MM.1S (cell line): Measurements from ENCODE around the gene FOXJ3.

ENCODE experiments used
- DNase-seq: peaks from one replicate; pipeline ENCODE4 v3.0.0-alpha.2; 2015
- H2AFZ ChIP-seq: fragments of 300-600 bp; sonication (generic); 2 replicates; pipeline ENCODE4 v1.6.0; 2016; ENCODE audit warnings: antibody characterized with exemption, low read length
- H3F3A ChIP-seq: fragments of 300-600 bp; sonication (generic); 2 replicates; pipeline ENCODE4 v1.6.1; 2016; ENCODE audit warnings: mild to moderate bottlenecking, antibody characterized with exemption, low read length, moderate library complexity, mixed read lengths; ENCODE audit not compliant: insufficient read depth
- H3K27ac ChIP-seq: fragments of 300-600 bp; sonication (generic); 2 replicates; pipeline ENCODE4 v1.5.1; 2016; ENCODE audit warnings: mild to moderate bottlenecking, low read length
- H3K27me3 ChIP-seq: fragments of 300-600 bp; sonication (generic); replicated peaks from 2 replicates; pipeline ENCODE4 v1.6.0; 2016; ENCODE audit warnings: low read length; ENCODE audit not compliant: insufficient read depth
- H3K36me3 ChIP-seq: fragments of 300-600 bp; sonication (generic); replicated peaks from 2 replicates; pipeline ENCODE4 v1.6.1; 2016; ENCODE audit warnings: mild to moderate bottlenecking, low read length, mixed read lengths; ENCODE audit not compliant: insufficient read depth
- H3K4me1 ChIP-seq: fragments of 300-600 bp; sonication (generic); 2 replicates; pipeline ENCODE4 v1.6.1; 2016; ENCODE audit warnings: low read length, mixed read lengths
- H3K4me2 ChIP-seq: fragments of 300-600 bp; sonication (generic); 2 replicates; pipeline ENCODE4 v1.6.0; 2016; ENCODE audit warnings: low read depth, low read length
- H3K4me3 ChIP-seq: fragments of 300-600 bp; sonication (generic); 2 replicates; pipeline ENCODE4 v1.5.1; 2016; ENCODE audit warnings: low read length, mixed read lengths
- H3K79me2 ChIP-seq: fragments of 300-600 bp; sonication (generic); 2 replicates; pipeline ENCODE4 v1.6.1; 2016; ENCODE audit warnings: mixed run types, low read length, mixed read lengths
- H3K9ac ChIP-seq: fragments of 300-600 bp; sonication (generic); 2 replicates; pipeline ENCODE4 v1.6.1; 2016; ENCODE audit warnings: low read length, mixed read lengths
- H3K9me2 ChIP-seq: fragments of 300-600 bp; sonication (generic); replicated peaks from 2 replicates; pipeline ENCODE4 v1.6.1; 2016; ENCODE audit warnings: mild to moderate bottlenecking, low read length, mixed read lengths; ENCODE audit not compliant: insufficient read depth
- H3K9me3 ChIP-seq: fragments of 300-600 bp; sonication (generic); replicated peaks from 2 replicates; pipeline ENCODE4 v1.6.1; 2016; ENCODE audit warnings: mild to moderate bottlenecking, low read length, mixed read lengths; ENCODE audit not compliant: insufficient read depth
- H4K20me1 ChIP-seq: fragments of 300-600 bp; sonication (generic); 2 replicates; pipeline ENCODE4 v1.6.1; 2016; ENCODE audit warnings: mild to moderate bottlenecking, low read length, moderate library complexity, mixed read lengths; ENCODE audit not compliant: insufficient read depth
- CTCF ChIP-seq: fragments of 300-600 bp; sonication (generic); IDR thresholded peaks from 2 replicates; pipeline ENCODE4 v1.5.1; 2016; ENCODE audit warnings: antibody characterized with exemption, low read length, mixed read lengths
- EZH2 ChIP-seq: fragments of 300-600 bp; sonication (generic); optimal IDR thresholded peaks from 2 replicates; pipeline ENCODE3; 2017; ENCODE audit warnings: low read depth, mild to moderate bottlenecking, antibody characterized with exemption, low read length, mixed read lengths
- EZH2phosphoT487 ChIP-seq: fragments of 300-600 bp; sonication (generic); IDR thresholded peaks from 2 replicates; pipeline ENCODE4 v1.6.1; 2018; ENCODE audit warnings: antibody characterized with exemption, low read length

Gene FOXJ3

GRCh38 chr1:42364089-42364488, 29.1 kb upstream of the FOXJ3 start:
- H3K9ac ChIP-seq: no peak overlapping the region
- no peak overlapping the region for H3K27ac ChIP-seq
- no peaks in the 10 kb centered on the region for H3K9me3 ChIP-seq
- no peaks in the 10 kb centered on the region for H3F3A ChIP-seq
- H3K4me3 ChIP-seq: no peak overlapping the region
- no peaks in the 10 kb centered on the region for H3K4me1 ChIP-seq
- no peaks in the 10 kb centered on the region for H3K9me2 ChIP-seq
- H4K20me1 ChIP-seq: no peaks in the 10 kb centered on the region
- no peaks in the 10 kb centered on the region for H3K79me2 ChIP-seq
- no peak for DNase-seq
- TF ChIP-seq EZH2phosphoT487 (no peak), CTCF (no peak), EZH2 (no peak)
- H3K27me3 ChIP-seq: no peaks in the 10 kb centered on the region
- no peaks in the 10 kb centered on the region for H3K36me3 ChIP-seq
- no peak overlapping the region for H3K4me2 ChIP-seq
- H2AFZ ChIP-seq: no peak overlapping the region

- no peaks in the 10 kb centered on the region for H3K79me2 ChIP-seq
- H3K9me3 ChIP-seq: no peaks in the 10 kb centered on the region
- no peaks in the 10 kb centered on the region for H3F3A ChIP-seq
- peaks cover 5% of the 10 kb centered on the region; the same call in 1 of the 2 replicates for H3K4me1 ChIP-seq
- H3K27me3 ChIP-seq: no peaks in the 10 kb centered on the region
- no peak for DNase-seq
- no peak overlapping the region for H2AFZ ChIP-seq
- H3K4me3 ChIP-seq: no peak overlapping the region
- no peaks in the 10 kb centered on the region for H4K20me1 ChIP-seq
- H3K27ac ChIP-seq: no peak overlapping the region
- no peaks in the 10 kb centered on the region for H3K9me2 ChIP-seq
- no peak for TF ChIP-seq CTCF
- TF ChIP-seq EZH2: no peak
- TF ChIP-seq EZH2phosphoT487: no peak
- no peak overlapping the region for H3K4me2 ChIP-seq
- no peaks in the 10 kb centered on the region for H3K36me3 ChIP-seq
- no peak overlapping the region for H3K9ac ChIP-seq
These were observed 24.4 kb upstream of the FOXJ3 start for GRCh38 chr1:42359466-42359865.

GRCh38 chr1:42358791-42359190, 23.8 kb upstream of the FOXJ3 start:
- Histone ChIP-seq H4K20me1 (no peaks in the 10 kb centered on the region), H3K4me2 (no peak overlapping the region), H3K79me2 (no peaks in the 10 kb centered on the region), H3K36me3 (no peaks in the 10 kb centered on the region), H3K9me2 (no peaks in the 10 kb centered on the region), H3K4me1 (peaks cover 5% of the 10 kb centered on the region; the same call in 1 of the 2 replicates), H3K27ac (no peak overlapping the region), H3K27me3 (no peaks in the 10 kb centered on the region), H3K4me3 (no peak overlapping the region), H2AFZ (no peak overlapping the region), H3F3A (no peaks in the 10 kb centered on the region), H3K9me3 (no peaks in the 10 kb centered on the region), H3K9ac (no peak overlapping the region)
- DNase-seq: no peak
- TF ChIP-seq EZH2phosphoT487 (no peak), EZH2 (no peak), CTCF (no peak)

- no peak for TF ChIP-seq CTCF
- no peak for TF ChIP-seq EZH2phosphoT487
- TF ChIP-seq EZH2: no peak
- Histone ChIP-seq H3K9me2 (no peaks in the 10 kb centered on the region), H3K79me2 (no peaks in the 10 kb centered on the region), H3F3A (no peaks in the 10 kb centered on the region), H3K9me3 (no peaks in the 10 kb centered on the region), H3K27me3 (no peaks in the 10 kb centered on the region), H3K27ac (no peak overlapping the region), H3K9ac (no peak overlapping the region), H3K36me3 (no peaks in the 10 kb centered on the region), H3K4me2 (no peak overlapping the region), H3K4me3 (no peak overlapping the region), H3K4me1 (no peaks in the 10 kb centered on the region), H4K20me1 (no peaks in the 10 kb centered on the region), H2AFZ (no peak overlapping the region)
- DNase-seq: no peak
These were observed 15.1 kb upstream of the FOXJ3 start for GRCh38 chr1:42350086-42350485.
